Endodermal cell (in vitro differentiated cells): ENCODE data around the gene ABLIM1. TPM values are rescaled to one million over a fixed set of nuclear protein-coding genes. Genes with fewer than 3 reads are reported as not detected.

ENCODE experiments used
- DNase-seq: peaks from one replicate; pipeline ENCODE4 v3.0.0-alpha.2; 2017
- H3K27ac ChIP-seq: 2 replicates; pipeline ENCODE4 v1.5.1; 2013; ENCODE audit warnings: mild to moderate bottlenecking, low read depth, low read length, moderate library complexity
- H3K27me3 ChIP-seq: 2 replicates; pipeline ENCODE4 v1.6.1; 2013; ENCODE audit warnings: mild to moderate bottlenecking, low read length, moderate library complexity; ENCODE audit not compliant: insufficient read depth, control insufficient read depth, poor library complexity, severe bottlenecking
- H3K36me3 ChIP-seq: 2 replicates; pipeline ENCODE4 v1.7.0; 2013; ENCODE audit warnings: mild to moderate bottlenecking, low read length, moderate library complexity; ENCODE audit not compliant: control insufficient read depth, insufficient read depth
- H3K4me1 ChIP-seq: one replicate; pipeline ENCODE4 v1.7.0; 2013; ENCODE audit warnings: low read length; ENCODE audit not compliant: control insufficient read depth, insufficient read depth
- H3K4me3 ChIP-seq: 2 replicates; pipeline ENCODE4 v1.5.1; 2013; ENCODE audit warnings: mild to moderate bottlenecking, low read length, moderate library complexity
- H3K9ac ChIP-seq: 2 replicates; pipeline ENCODE4 v1.6.1; 2013; ENCODE audit warnings: mild to moderate bottlenecking, low read length, moderate library complexity; ENCODE audit not compliant: poor library complexity, severe bottlenecking; ENCODE audit errors: extremely low read depth
- H3K9me3 ChIP-seq: 2 replicates; pipeline ENCODE4 v1.6.1; 2013; ENCODE audit warnings: mild to moderate bottlenecking, low read length, moderate library complexity; ENCODE audit not compliant: control insufficient read depth
- H3K27ac Mint-ChIP-seq: 2 replicates; pipeline ENCODE4 v1.8.0; 2020; ENCODE audit warnings: mixed read lengths
- H3K27me3 Mint-ChIP-seq: 2 replicates; pipeline ENCODE4 v1.8.0; 2021; ENCODE audit warnings: mild to moderate bottlenecking, mixed read lengths; ENCODE audit not compliant: insufficient read depth
- H3K36me3 Mint-ChIP-seq: 2 replicates; pipeline ENCODE4 v1.8.0; 2020; ENCODE audit warnings: low read depth, mixed read lengths
- H3K4me1 Mint-ChIP-seq: 2 replicates; pipeline ENCODE4 v1.8.0; 2020; ENCODE audit warnings: mixed read lengths
- H3K4me3 Mint-ChIP-seq: 2 replicates; pipeline ENCODE4 v1.8.0; 2020; ENCODE audit warnings: mild to moderate bottlenecking, moderate library complexity, mixed read lengths
- H3K9me3 Mint-ChIP-seq: 2 replicates; pipeline ENCODE4 v1.8.0; 2020; ENCODE audit warnings: mild to moderate bottlenecking, mixed read lengths
- CTCF ChIP-seq: fragments of 200-600 bp; sonication (generic); conservative IDR thresholded peaks from 2 replicates; pipeline ENCODE4 v1.5.0; 2021; ENCODE audit warnings: antibody characterized with exemption, mild to moderate bottlenecking
- WGBS, 2 experiments: methylation state at CpG; one replicate each; pipeline versions ENCODE4 v1.1.5 to v1.1.7; 2013; ENCODE audit warnings: missing lambda C conversion rate in 2 of 2, mixed read lengths in 1 of 2; ENCODE audit not compliant: insufficient coverage in 1 of 2, insufficient read length in 1 of 2; 5-methylcytosine and 5-hydroxymethylcytosine counted together
- total RNA-seq, 2 donors: library from RNA; stranded (reverse); fragmentation: NEBNext Ultra II Directional in 1 of 2; extraction: Animal tissue kit (Norgen Biotek cat#: 25700) in 1 of 2; gene quantifications; 2 replicates in 1 of 2; 3 replicates in 1 of 2; pipeline ENCODE4 v1.2.1, GENCODE V29; 2021

The ABLIM1 gene
- total RNA-seq, 2 donors from 2014 or later, result 39.3 to 49.3 TPM

DNA sequence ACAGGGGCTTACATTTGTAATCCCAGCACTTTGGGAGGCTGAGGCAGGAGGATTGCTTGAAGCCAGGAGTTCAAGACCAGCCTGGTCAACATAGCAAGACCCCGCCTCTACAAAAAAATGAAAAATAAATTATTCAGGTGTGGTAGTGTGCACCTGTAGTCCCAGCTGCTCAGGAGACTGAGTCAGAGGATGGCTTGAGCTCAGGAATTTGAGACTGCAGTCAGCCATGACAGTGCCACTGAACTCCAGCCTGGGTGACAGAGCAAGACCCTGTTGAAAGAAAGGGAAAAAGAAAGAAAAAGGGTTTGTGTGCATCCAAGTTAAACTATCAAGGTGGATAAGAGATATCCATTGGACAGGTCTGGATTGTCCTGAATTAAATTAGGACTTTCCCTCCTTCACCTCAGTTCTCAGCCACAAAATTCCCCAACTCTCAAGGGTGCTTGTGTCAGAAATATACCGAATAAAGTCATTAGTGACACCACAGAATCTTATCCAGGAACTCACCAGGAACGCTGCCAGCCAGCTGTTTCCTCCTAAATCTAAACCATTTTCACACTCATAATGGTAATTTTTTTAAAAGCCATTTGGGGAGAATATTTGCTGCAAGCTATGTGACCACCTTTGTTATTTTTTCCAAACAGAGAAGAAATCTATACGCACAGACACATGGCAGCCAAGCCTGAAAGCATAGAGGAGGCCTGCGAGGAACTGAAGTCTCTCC lies 265.8 kb downstream of the ABLIM1 start:
- no peak overlapping the region for H3K27ac Mint-ChIP-seq

GRCh38 chr10:114391599-114391998 lies 266.5 kb downstream of the ABLIM1 start:
- H3K4me3 ChIP-seq, result no peak overlapping the region
- H3K9ac ChIP-seq, result no peak overlapping the region
- H3K27ac Mint-ChIP-seq, result no peak overlapping the region
- peaks cover 5% of the 10 kb centered on the region for H3K4me1 Mint-ChIP-seq
- H3K9me3 ChIP-seq, result no peaks in the 10 kb centered on the region
- no peak for DNase-seq
- no peaks in the 10 kb centered on the region for H3K9me3 Mint-ChIP-seq
- H3K36me3 ChIP-seq, result no peaks in the 10 kb centered on the region
- H3K27me3 ChIP-seq, result no peaks in the 10 kb centered on the region
- peaks cover 15% of the 10 kb centered on the region for H3K27me3 Mint-ChIP-seq
- 90 to 91% methylated on average over 4 to 5 of the region's 5 CpGs for WGBS, 2 experiments
- H3K4me3 Mint-ChIP-seq, result no peak overlapping the region
- no peaks in the 10 kb centered on the region for H3K36me3 Mint-ChIP-seq
- TF ChIP-seq CTCF, result no peak
- H3K27ac ChIP-seq, result no peak overlapping the region
- no peaks in the 10 kb centered on the region for H3K4me1 ChIP-seq

More for the DNA sequence above, 265.8 kb downstream of the ABLIM1 start:
- no peaks in the 10 kb centered on the region for H3K9me3 ChIP-seq
- Mint-ChIP-seq H3K36me3 (no peaks in the 10 kb centered on the region), H3K4me3 (no peak overlapping the region), H3K27me3 (peaks cover 15% of the 10 kb centered on the region), H3K4me1 (peaks cover 5% of the 10 kb centered on the region), H3K9me3 (no peaks in the 10 kb centered on the region)
- TF ChIP-seq CTCF, result no peak
- WGBS, 2 experiments, result 83 to 92% methylated on average over 1 to 5 of the region's 5 CpGs
- H3K27me3 ChIP-seq, result no peaks in the 10 kb centered on the region
- H3K4me1 ChIP-seq, result no peaks in the 10 kb centered on the region
- H3K36me3 ChIP-seq, result no peaks in the 10 kb centered on the region
- no peak overlapping the region for H3K27ac ChIP-seq
- no peak overlapping the region for H3K9ac ChIP-seq
- DNase-seq, result no peak
- no peak overlapping the region for H3K4me3 ChIP-seq

DNA sequence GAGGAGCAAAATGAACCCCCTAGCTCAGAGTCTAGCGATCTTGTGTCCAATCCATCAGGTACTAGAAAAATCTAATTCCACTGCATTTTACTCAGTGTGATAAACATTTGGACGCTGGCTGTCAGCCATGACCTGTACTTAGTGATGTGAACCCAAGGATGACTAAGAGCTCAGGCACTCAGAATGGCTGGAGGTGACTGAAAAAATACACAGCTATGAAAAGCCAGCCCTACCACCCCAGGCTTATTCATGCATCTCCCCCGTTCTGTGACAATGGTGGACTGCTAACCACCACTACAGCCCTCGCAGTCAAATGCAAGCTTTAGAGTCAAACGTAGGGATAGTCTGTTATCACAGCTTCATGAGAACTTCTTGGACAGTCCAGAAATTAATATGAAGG lies 268.6 kb downstream of the ABLIM1 start:
- Histone ChIP-seq H3K9ac (no peak overlapping the region), H3K4me1 (no peaks in the 10 kb centered on the region), H3K4me3 (no peak overlapping the region), H3K36me3 (no peaks in the 10 kb centered on the region), H3K27ac (no peak overlapping the region), H3K27me3 (no peaks in the 10 kb centered on the region), H3K9me3 (no peaks in the 10 kb centered on the region)
- Mint-ChIP-seq H3K4me1 (peaks cover 5% of the 10 kb centered on the region), H3K9me3 (no peaks in the 10 kb centered on the region), H3K4me3 (no peak overlapping the region), H3K27ac (no peak overlapping the region), H3K36me3 (no peaks in the 10 kb centered on the region), H3K27me3 (peaks cover 5% of the 10 kb centered on the region)
- no peak for DNase-seq
- WGBS, 2 experiments, result 86 to 93% methylated on average over 4 to 5 of the region's 5 CpGs
- no peak for TF ChIP-seq CTCF
